SK-N-SH (cell line): ENCODE data around the gene CCNC.

Experiments
- EZH2phosphoT487 ChIP-seq: fragments of 200-600 bp; sonication (generic); IDR thresholded peaks from 2 replicates; pipeline ENCODE4 v1.6.1; 2017; ENCODE audit warnings: low read depth, mixed run types, mild to moderate bottlenecking, antibody characterized with exemption, moderate library complexity, borderline replicate concordance
- GABPA ChIP-seq: IDR thresholded peaks from 2 replicates; pipeline ENCODE4 v1.4.0; 2012; ENCODE audit warnings: low read depth, mild to moderate bottlenecking
- TF ChIP-seq, protein P1 (sequence below): fragments of 200-600 bp; sonication (generic); IDR thresholded peaks from 2 replicates; pipeline ENCODE4 v1.6.1; 2017; ENCODE audit warnings: antibody characterized with exemption, mild to moderate bottlenecking, moderate library complexity

- TF ChIP-seq GABPA, result no peak
- TF ChIP-seq, protein P1, sequence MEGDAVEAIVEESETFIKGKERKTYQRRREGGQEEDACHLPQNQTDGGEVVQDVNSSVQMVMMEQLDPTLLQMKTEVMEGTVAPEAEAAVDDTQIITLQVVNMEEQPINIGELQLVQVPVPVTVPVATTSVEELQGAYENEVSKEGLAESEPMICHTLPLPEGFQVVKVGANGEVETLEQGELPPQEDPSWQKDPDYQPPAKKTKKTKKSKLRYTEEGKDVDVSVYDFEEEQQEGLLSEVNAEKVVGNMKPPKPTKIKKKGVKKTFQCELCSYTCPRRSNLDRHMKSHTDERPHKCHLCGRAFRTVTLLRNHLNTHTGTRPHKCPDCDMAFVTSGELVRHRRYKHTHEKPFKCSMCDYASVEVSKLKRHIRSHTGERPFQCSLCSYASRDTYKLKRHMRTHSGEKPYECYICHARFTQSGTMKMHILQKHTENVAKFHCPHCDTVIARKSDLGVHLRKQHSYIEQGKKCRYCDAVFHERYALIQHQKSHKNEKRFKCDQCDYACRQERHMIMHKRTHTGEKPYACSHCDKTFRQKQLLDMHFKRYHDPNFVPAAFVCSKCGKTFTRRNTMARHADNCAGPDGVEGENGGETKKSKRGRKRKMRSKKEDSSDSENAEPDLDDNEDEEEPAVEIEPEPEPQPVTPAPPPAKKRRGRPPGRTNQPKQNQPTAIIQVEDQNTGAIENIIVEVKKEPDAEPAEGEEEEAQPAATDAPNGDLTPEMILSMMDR, result no peak
- TF ChIP-seq EZH2phosphoT487, result no peak; the same call in 1 of the 2 replicates
Observed at GRCh38 chr6:99604166-99605073, 36.0 kb upstream of the CCNC start.
